Osteoblast (primary cell): Measurements from ENCODE around the gene C21orf91. TPM values are rescaled to one million over a fixed set of nuclear protein-coding genes. Genes with fewer than 3 reads are reported as not detected.

ENCODE experiments used
- DNase-seq: peaks from one replicate; pipeline ENCODE4 v3.0.0; 2011; ENCODE audit warnings: low spot score, mixed read lengths; ENCODE audit not compliant: insufficient read length; ENCODE audit errors: missing footprints
- H2AFZ ChIP-seq: 2 replicates; pipeline ENCODE4 v1.6.0; 2011; ENCODE audit warnings: mild to moderate bottlenecking, low read length
- H3K27ac ChIP-seq: 2 replicates; pipeline ENCODE4 v1.5.1; 2011; ENCODE audit warnings: mild to moderate bottlenecking, low read depth, low read length, moderate library complexity
- H3K27me3 ChIP-seq: 2 replicates; pipeline ENCODE4 v1.6.0; 2012; ENCODE audit warnings: mild to moderate bottlenecking, control low read depth, inconsistent platforms, low read length, moderate library complexity; ENCODE audit not compliant: insufficient read depth
- H3K36me3 ChIP-seq: 2 replicates; pipeline ENCODE4 v1.5.1; 2011; ENCODE audit warnings: mild to moderate bottlenecking, low read length, control low read depth, moderate library complexity; ENCODE audit not compliant: insufficient read depth
- H3K4me1 ChIP-seq: 2 replicates; pipeline ENCODE4 v1.5.1; 2011; ENCODE audit warnings: mild to moderate bottlenecking, low read length, control low read depth, moderate library complexity; ENCODE audit not compliant: insufficient read depth
- H3K4me2 ChIP-seq: 2 replicates; pipeline ENCODE4 v1.6.0; 2011; ENCODE audit warnings: mild to moderate bottlenecking, low read length; ENCODE audit not compliant: insufficient read depth
- H3K4me3 ChIP-seq: fragments of 200-600 bp; sonication (generic); 3 replicates; pipeline ENCODE4 v1.5.1; 2012; ENCODE audit warnings: mild to moderate bottlenecking, low read length, inconsistent platforms; ENCODE audit not compliant: insufficient read depth
- H3K79me2 ChIP-seq: 2 replicates; pipeline ENCODE4 v1.6.0; 2012; ENCODE audit warnings: mild to moderate bottlenecking, low read length, control low read depth, inconsistent platforms; ENCODE audit not compliant: insufficient read depth
- H3K9me3 ChIP-seq: 2 replicates; pipeline ENCODE4 v1.5.1; 2011; ENCODE audit warnings: low read depth, low read length, control low read depth
- H4K20me1 ChIP-seq: 2 replicates; pipeline ENCODE4 v1.6.0; 2012; ENCODE audit warnings: mild to moderate bottlenecking, low read length, control low read depth; ENCODE audit not compliant: insufficient read depth
- total RNA-seq: library from RNA; depleted of rRNA; stranded (reverse); fragments of >200 nt; gene quantifications from 2 replicates; pipeline ENCODE4 v1.2.3, GENCODE V29; 2012
- TF ChIP-seq, protein P1 (sequence below): IDR thresholded peaks from 2 replicates; pipeline ENCODE4 v1.5.1; 2011; ENCODE audit warnings: mild to moderate bottlenecking, low read depth, low read length, moderate library complexity; ENCODE audit errors: extremely low read depth

C21orf91 gene
- total RNA-seq, 1 donor = 18.1 TPM

DNA sequence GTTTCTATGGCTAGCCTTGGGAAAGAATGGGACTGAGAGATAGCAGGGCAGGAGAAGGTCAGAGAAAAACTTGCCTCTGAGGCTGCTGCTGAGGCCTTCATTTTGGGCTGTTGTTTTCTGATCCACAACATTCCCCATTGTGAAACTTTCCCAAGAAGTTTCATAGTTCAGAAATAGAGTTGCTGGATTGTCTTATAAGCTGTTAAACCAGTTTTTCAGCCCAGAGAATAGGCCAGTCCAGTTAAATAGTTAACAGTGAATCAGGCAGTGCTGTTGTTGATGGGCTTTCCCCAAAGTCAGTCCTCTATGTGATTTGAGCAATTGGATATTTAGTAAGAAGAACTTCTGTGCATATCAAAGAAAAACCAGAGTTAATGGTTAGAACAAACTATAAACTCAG lies 77.0 kb downstream of the C21orf91 start:
- no peak for DNase-seq
- H2AFZ ChIP-seq = no peak overlapping the region
- H3K27me3 ChIP-seq = no peaks in the 10 kb centered on the region
- no peak overlapping the region for H3K4me3 ChIP-seq
- H3K36me3 ChIP-seq = no peaks in the 10 kb centered on the region
- no peak overlapping the region for H3K4me2 ChIP-seq
- H3K9me3 ChIP-seq = no peaks in the 10 kb centered on the region
- TF ChIP-seq, protein P1, sequence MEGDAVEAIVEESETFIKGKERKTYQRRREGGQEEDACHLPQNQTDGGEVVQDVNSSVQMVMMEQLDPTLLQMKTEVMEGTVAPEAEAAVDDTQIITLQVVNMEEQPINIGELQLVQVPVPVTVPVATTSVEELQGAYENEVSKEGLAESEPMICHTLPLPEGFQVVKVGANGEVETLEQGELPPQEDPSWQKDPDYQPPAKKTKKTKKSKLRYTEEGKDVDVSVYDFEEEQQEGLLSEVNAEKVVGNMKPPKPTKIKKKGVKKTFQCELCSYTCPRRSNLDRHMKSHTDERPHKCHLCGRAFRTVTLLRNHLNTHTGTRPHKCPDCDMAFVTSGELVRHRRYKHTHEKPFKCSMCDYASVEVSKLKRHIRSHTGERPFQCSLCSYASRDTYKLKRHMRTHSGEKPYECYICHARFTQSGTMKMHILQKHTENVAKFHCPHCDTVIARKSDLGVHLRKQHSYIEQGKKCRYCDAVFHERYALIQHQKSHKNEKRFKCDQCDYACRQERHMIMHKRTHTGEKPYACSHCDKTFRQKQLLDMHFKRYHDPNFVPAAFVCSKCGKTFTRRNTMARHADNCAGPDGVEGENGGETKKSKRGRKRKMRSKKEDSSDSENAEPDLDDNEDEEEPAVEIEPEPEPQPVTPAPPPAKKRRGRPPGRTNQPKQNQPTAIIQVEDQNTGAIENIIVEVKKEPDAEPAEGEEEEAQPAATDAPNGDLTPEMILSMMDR = no peak
- no peaks in the 10 kb centered on the region for H3K79me2 ChIP-seq
- no peaks in the 10 kb centered on the region for H3K4me1 ChIP-seq
- H4K20me1 ChIP-seq = no peaks in the 10 kb centered on the region
- H3K27ac ChIP-seq = no peak overlapping the region

Other genes with a start within 250 kb of the C21orf91 start
- gene BTG3, start 206.5 kb downstream of the C21orf91 start, total RNA-seq = 22.1 and 22.4 TPM in 2 replicates